Measurements from ENCODE around the gene MYT1. TPM values are rescaled to one million over a fixed set of nuclear protein-coding genes. Genes with fewer than 3 reads are reported as not detected.

Gene MYT1
- polyA plus RNA-seq, 1 donor from 2014 or later, result 35.8 TPM

DNA sequence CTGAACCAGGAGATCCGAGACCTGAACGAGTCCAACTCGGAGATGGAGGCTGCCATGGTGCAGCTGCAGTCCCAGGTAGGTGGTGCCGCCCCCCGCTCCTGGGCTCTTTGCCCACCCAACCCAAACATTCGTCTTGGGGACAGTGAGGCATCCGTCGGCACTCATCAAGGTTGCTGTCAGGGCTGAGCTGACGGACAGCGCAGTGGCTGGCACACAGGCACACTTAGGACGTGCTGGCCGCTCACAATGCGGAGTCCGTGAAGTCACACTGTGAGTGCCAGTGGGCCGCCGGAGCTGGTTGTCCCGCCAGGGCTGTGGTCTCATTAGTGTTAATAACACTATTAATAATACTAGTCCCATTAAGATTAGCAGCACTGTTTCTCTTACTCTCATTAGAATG lies 73.1 kb downstream of the MYT1 start:
- no peaks in the 10 kb centered on the region for H3K9me2 ChIP-seq (ENCODE audit: insufficient read depth, low read length)
- H3K36me3 ChIP-seq (ENCODE audit: insufficient read depth, low read length), result peaks cover 9% of the 10 kb centered on the region
- H3K9me3 ChIP-seq (ENCODE audit: low read length), result no peaks in the 10 kb centered on the region
- no peak overlapping the region for H2AFZ ChIP-seq (ENCODE audit: low read depth, low read length)
- H3K9ac ChIP-seq (ENCODE audit: low read length), result no peak overlapping the region
- no peaks in the 10 kb centered on the region for H3K79me2 ChIP-seq (replicated peaks; ENCODE audit: insufficient read depth, low read length)
- H3K27ac ChIP-seq (ENCODE audit: low read length), result no peak overlapping the region
- H3K4me3 ChIP-seq (ENCODE audit: low read length), result no peak overlapping the region
- TF ChIP-seq MXI1 (conservative IDR thresholded peaks at IDR 0.05; ENCODE audit: poor library complexity, severe bottlenecking) (no peak), EP300 (conservative IDR thresholded peaks at IDR 0.05; ENCODE audit: poor library complexity, severe bottlenecking) (no peak), SMC3 (conservative IDR thresholded peaks at IDR 0.05; ENCODE audit: poor library complexity) (no peak), TAF1 (IDR thresholded peaks at IDR 0.05; ENCODE audit: low read depth) (no peak), EZH2 (IDR thresholded peaks at IDR 0.05; ENCODE audit: borderline replicate concordance, insufficient read depth, low read length, poor library complexity, severe bottlenecking) (no peak), POLR2AphosphoS5 (IDR thresholded peaks at IDR 0.05) (no peak), RAD21 (conservative IDR thresholded peaks at IDR 0.05) (no peak)
- TF ChIP-seq, protein P1, sequence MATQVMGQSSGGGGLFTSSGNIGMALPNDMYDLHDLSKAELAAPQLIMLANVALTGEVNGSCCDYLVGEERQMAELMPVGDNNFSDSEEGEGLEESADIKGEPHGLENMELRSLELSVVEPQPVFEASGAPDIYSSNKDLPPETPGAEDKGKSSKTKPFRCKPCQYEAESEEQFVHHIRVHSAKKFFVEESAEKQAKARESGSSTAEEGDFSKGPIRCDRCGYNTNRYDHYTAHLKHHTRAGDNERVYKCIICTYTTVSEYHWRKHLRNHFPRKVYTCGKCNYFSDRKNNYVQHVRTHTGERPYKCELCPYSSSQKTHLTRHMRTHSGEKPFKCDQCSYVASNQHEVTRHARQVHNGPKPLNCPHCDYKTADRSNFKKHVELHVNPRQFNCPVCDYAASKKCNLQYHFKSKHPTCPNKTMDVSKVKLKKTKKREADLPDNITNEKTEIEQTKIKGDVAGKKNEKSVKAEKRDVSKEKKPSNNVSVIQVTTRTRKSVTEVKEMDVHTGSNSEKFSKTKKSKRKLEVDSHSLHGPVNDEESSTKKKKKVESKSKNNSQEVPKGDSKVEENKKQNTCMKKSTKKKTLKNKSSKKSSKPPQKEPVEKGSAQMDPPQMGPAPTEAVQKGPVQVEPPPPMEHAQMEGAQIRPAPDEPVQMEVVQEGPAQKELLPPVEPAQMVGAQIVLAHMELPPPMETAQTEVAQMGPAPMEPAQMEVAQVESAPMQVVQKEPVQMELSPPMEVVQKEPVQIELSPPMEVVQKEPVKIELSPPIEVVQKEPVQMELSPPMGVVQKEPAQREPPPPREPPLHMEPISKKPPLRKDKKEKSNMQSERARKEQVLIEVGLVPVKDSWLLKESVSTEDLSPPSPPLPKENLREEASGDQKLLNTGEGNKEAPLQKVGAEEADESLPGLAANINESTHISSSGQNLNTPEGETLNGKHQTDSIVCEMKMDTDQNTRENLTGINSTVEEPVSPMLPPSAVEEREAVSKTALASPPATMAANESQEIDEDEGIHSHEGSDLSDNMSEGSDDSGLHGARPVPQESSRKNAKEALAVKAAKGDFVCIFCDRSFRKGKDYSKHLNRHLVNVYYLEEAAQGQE (IDR thresholded peaks at IDR 0.05; ENCODE audit: borderline replicate concordance), result no peak
- TF ChIP-seq, protein P2, sequence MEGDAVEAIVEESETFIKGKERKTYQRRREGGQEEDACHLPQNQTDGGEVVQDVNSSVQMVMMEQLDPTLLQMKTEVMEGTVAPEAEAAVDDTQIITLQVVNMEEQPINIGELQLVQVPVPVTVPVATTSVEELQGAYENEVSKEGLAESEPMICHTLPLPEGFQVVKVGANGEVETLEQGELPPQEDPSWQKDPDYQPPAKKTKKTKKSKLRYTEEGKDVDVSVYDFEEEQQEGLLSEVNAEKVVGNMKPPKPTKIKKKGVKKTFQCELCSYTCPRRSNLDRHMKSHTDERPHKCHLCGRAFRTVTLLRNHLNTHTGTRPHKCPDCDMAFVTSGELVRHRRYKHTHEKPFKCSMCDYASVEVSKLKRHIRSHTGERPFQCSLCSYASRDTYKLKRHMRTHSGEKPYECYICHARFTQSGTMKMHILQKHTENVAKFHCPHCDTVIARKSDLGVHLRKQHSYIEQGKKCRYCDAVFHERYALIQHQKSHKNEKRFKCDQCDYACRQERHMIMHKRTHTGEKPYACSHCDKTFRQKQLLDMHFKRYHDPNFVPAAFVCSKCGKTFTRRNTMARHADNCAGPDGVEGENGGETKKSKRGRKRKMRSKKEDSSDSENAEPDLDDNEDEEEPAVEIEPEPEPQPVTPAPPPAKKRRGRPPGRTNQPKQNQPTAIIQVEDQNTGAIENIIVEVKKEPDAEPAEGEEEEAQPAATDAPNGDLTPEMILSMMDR (IDR thresholded peaks at IDR 0.05; ENCODE audit: poor library complexity, severe bottlenecking), result no peak
- no peaks in the 10 kb centered on the region for H3K27me3 ChIP-seq (ENCODE audit: insufficient read depth, low read depth, low read length)
- H3F3A ChIP-seq (ENCODE audit: insufficient read depth, low read length, poor library complexity, severe bottlenecking), result no peaks in the 10 kb centered on the region
- no peak overlapping the region for H3K4me2 ChIP-seq (ENCODE audit: low read length)
- no peaks in the 10 kb centered on the region for H4K20me1 ChIP-seq (ENCODE audit: insufficient read depth)

DNA sequence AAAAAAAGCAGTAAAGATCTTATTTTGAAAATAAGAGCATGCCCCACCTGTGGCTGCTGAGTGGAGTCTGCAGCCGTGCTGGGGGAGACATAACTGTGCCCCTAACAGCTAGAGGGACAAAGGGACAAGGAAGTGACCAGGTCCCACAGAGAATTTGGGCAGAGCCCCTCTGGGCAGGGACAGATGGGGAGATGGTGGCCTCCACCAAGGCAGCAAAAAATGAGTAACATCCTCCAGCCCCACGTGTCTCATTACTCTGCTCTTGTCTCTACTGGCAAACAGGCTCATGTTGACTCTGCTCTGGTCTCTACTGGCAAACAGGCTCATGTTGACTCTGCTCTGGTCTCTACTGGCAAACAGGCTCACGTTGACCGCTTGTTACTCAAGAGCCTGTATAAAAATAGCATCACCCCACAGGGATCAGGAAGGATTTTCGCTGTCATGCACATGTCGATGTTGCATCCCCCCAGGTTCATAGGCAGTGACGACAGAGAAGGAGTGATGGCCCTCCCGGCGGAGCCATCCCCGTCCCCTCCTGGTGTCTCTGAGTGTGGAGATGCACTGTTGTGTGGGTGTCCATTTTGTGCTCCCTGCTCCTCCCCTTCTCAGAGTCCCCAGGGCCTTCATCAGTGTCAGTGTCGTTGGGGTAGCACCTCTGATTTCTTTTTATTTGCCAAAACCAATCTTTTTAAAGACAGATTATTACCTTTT lies 74.0 kb downstream of the MYT1 start:
- Histone ChIP-seq H3K27me3 (ENCODE audit: insufficient read depth, low read depth, low read length) (no peaks in the 10 kb centered on the region), H3K4me3 (ENCODE audit: low read length) (no peak overlapping the region), H3K9me3 (ENCODE audit: low read length) (no peaks in the 10 kb centered on the region), H3F3A (ENCODE audit: insufficient read depth, low read length, poor library complexity, severe bottlenecking) (no peaks in the 10 kb centered on the region), H3K27ac (ENCODE audit: low read length) (no peak overlapping the region), H3K9ac (ENCODE audit: low read length) (no peak overlapping the region), H3K79me2 (replicated peaks; ENCODE audit: insufficient read depth, low read length) (no peaks in the 10 kb centered on the region), H4K20me1 (ENCODE audit: insufficient read depth) (no peaks in the 10 kb centered on the region), H2AFZ (ENCODE audit: low read depth, low read length) (no peak overlapping the region), H3K36me3 (ENCODE audit: insufficient read depth, low read length) (peaks cover 9% of the 10 kb centered on the region), H3K9me2 (ENCODE audit: insufficient read depth, low read length) (no peaks in the 10 kb centered on the region), H3K4me2 (ENCODE audit: low read length) (no peak overlapping the region)
- TF ChIP-seq, protein P2 (IDR thresholded peaks at IDR 0.05; ENCODE audit: poor library complexity, severe bottlenecking), result no peak
- TF ChIP-seq, protein P1 (IDR thresholded peaks at IDR 0.05; ENCODE audit: borderline replicate concordance), result no peak
- TF ChIP-seq SMC3 (conservative IDR thresholded peaks at IDR 0.05; ENCODE audit: poor library complexity), result no peak
- no peak for TF ChIP-seq EP300 (conservative IDR thresholded peaks at IDR 0.05; ENCODE audit: poor library complexity, severe bottlenecking)
- no peak for TF ChIP-seq EZH2 (IDR thresholded peaks at IDR 0.05; ENCODE audit: borderline replicate concordance, insufficient read depth, low read length, poor library complexity, severe bottlenecking)
- no peak for TF ChIP-seq MXI1 (conservative IDR thresholded peaks at IDR 0.05; ENCODE audit: poor library complexity, severe bottlenecking)

Measured in neural cell (in vitro differentiated cells).